ENCODE results near the gene ATG14. TPM values are rescaled to one million over a fixed set of nuclear protein-coding genes. Genes with fewer than 3 reads are reported as not detected.

Gene ATG14
- total RNA-seq, 3 donors from 2014 or later (not counting 1 experiment from before 2014, with no cell fraction given) = 18.1 to 23.1 (median 20.5) TPM

DNA sequence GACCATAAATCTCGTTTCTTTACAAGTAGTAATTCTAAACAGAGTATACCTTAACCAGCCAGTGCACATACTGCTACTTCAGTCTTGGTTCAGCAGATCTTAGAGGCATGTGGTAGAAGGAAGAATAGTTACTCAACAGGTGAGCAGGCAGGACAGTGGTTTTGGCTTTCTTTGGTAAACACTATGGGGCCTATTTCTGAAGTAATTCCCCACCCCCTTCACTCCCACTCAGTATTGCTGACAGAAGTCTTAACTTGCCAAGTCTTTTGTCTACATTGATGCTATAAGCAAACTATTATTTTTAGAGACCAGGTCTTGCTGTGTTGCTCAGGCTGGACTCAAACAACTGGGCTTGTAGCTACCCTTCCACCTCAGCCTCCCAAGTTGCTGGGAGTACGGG lies 71.9 kb downstream of the ATG14 start:
- H3K4me1 ChIP-seq (ENCODE audit: control insufficient read depth, insufficient read depth, low read length) = peaks cover 39% of the 10 kb centered on the region

DNA sequence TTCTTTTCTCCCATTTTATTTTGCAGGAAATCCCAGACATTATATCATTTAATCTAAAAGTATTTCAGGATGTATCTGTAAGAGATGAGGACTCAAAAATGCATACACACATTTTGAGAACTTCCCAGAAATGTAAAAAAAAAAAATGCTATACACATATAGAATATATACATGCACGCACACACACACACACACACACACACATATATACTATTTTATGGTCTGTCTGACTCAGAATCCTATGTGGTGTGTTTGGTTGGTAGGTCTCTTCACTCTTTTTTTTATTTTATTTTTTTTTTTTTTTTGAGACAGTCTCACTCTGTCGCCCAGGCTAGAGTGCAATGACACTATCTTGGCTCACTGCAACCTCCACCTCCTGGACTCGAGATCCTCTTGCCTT lies 74.9 kb downstream of the ATG14 start:
- 64% methylated on average over 2 of the region's 3 CpGs for WGBS (ENCODE audit: insufficient coverage)
- Mint-ChIP-seq H3K4me1 (peaks cover 85 to 88% of the 10 kb centered on the region in 2 donors), H3K4me3 (peak overlapping the region; percentile 80), H3K9me3 (no peaks in the 10 kb centered on the region), H3K36me3 (no peaks in the 10 kb centered on the region), H3K27me3 (ENCODE audit: low read depth in 2 of 2) (no peaks in the 10 kb centered on the region), H3K27ac (peak overlapping the region; percentile 86 to 91)
- no peak for TF ChIP-seq CTCF (IDR thresholded peaks at IDR 0.05)
- intact Hi-C loops (cut with micrococcal nuclease) = loop anchor here (1.0 to 10.0 kb wide), 5 partner anchors 34 to 468 kb away; partner anchors contain the start of gene FBXO34
- Histone ChIP-seq H3K27ac (ENCODE audit: low read length) (peak overlapping the region; percentile 73), H3K4me3 (ENCODE audit: low read length) (no peak overlapping the region), H3K9me3 (ENCODE audit: control insufficient read depth, insufficient read depth, low read length) (no peaks in the 10 kb centered on the region), H3K4me1 (ENCODE audit: control insufficient read depth, insufficient read depth, low read length) (peaks cover 52% of the 10 kb centered on the region), H3K36me3 (ENCODE audit: control insufficient read depth, insufficient read depth, low read length) (no peaks in the 10 kb centered on the region), H3K27me3 (ENCODE audit: control insufficient read depth, insufficient read depth, low read length) (no peaks in the 10 kb centered on the region)
- DNase-seq = peak in 1 of 2 donors; percentile 23
- peak in 1 of 3 donors; percentile 12 for ATAC-seq

More for the DNA sequence above, 71.9 kb downstream of the ATG14 start:
- Histone ChIP-seq H3K27me3 (ENCODE audit: control insufficient read depth, insufficient read depth, low read length) (no peaks in the 10 kb centered on the region), H3K27ac (ENCODE audit: low read length) (peak overlapping the region; percentile 24), H3K9me3 (ENCODE audit: control insufficient read depth, insufficient read depth, low read length) (no peaks in the 10 kb centered on the region), H3K36me3 (ENCODE audit: control insufficient read depth, insufficient read depth, low read length) (no peaks in the 10 kb centered on the region), H3K4me3 (ENCODE audit: low read length) (no peak overlapping the region)
- peaks cover 73 to 82% of the 10 kb centered on the region in 2 donors for H3K4me1 Mint-ChIP-seq
- H3K4me3 Mint-ChIP-seq = no peak overlapping the region
- no peaks in the 10 kb centered on the region for H3K36me3 Mint-ChIP-seq
- TF ChIP-seq CTCF (IDR thresholded peaks at IDR 0.05) = no peak
- DNase-seq (peak in 1 of 2 donors; percentile 29), ATAC-seq (no peak)
- peak overlapping the region; percentile 70 to 91 for H3K27ac Mint-ChIP-seq
- WGBS (ENCODE audit: insufficient coverage) = 47% methylated on average over 1 of the region's 2 CpGs
- H3K27me3 Mint-ChIP-seq (ENCODE audit: low read depth in 2 of 2) = no peaks in the 10 kb centered on the region
- intact Hi-C loops (cut with micrococcal nuclease) = loop anchor here (2.0 to 10.0 kb wide), 4 partner anchors 15 to 465 kb away; no protein-coding TSS in a partner anchor
- H3K9me3 Mint-ChIP-seq = no peaks in the 10 kb centered on the region

DNA sequence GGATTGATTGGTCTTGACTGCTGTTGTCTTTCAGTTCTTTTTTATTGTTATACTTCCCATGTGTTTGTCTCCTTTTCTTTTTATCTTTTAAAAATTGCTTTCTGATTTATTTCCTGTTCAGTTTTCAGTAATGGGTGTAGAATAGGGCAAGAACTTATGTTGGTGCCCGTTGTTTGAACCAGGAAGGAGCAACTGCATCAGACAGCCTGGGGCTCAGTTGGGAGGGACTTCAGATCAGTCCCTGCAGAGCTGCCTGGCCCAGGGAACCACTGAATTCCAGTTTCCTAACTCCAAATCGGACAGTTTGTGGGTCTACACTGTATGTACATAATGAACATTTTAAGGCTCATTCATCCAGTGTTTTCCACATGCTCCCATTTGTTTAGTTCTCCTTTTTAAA lies 75.5 kb downstream of the ATG14 start:
- DNase-seq = peak in 1 of 2 donors; percentile 55
- H3K9me3 Mint-ChIP-seq = no peaks in the 10 kb centered on the region
- peak overlapping the region; percentile 80 for H3K4me3 Mint-ChIP-seq
- H3K4me1 Mint-ChIP-seq = peaks cover 82 to 83% of the 10 kb centered on the region in 2 donors
- TF ChIP-seq CTCF (IDR thresholded peaks at IDR 0.05) = no peak
- Histone ChIP-seq H3K4me3 (ENCODE audit: low read length) (no peak overlapping the region), H3K27me3 (ENCODE audit: control insufficient read depth, insufficient read depth, low read length) (no peaks in the 10 kb centered on the region), H3K9me3 (ENCODE audit: control insufficient read depth, insufficient read depth, low read length) (no peaks in the 10 kb centered on the region), H3K27ac (ENCODE audit: low read length) (peak overlapping the region; percentile 73), H3K4me1 (ENCODE audit: control insufficient read depth, insufficient read depth, low read length) (peaks cover 52% of the 10 kb centered on the region), H3K36me3 (ENCODE audit: control insufficient read depth, insufficient read depth, low read length) (no peaks in the 10 kb centered on the region)
- no peaks in the 10 kb centered on the region for H3K36me3 Mint-ChIP-seq
- H3K27me3 Mint-ChIP-seq (ENCODE audit: low read depth in 2 of 2) = no peaks in the 10 kb centered on the region
- WGBS (ENCODE audit: insufficient coverage) = 52% methylated on average over 2 of the region's 2 CpGs
- intact Hi-C loops (cut with micrococcal nuclease) = loop anchor here (5.0 to 10.0 kb wide), 3 partner anchors 34 to 469 kb away; no protein-coding TSS in a partner anchor
- peak overlapping the region; percentile 86 to 91 for H3K27ac Mint-ChIP-seq
- no peak for ATAC-seq

Data from natural killer cell (primary cell).